ENCODE results near the gene PRPSAP2.
"Not testable (repeated sequence)": the region's sequence is repeated elsewhere in the genome, so short reads cannot be mapped to it uniquely, and the experiment has no call there.

Gene PRPSAP2

DNA sequence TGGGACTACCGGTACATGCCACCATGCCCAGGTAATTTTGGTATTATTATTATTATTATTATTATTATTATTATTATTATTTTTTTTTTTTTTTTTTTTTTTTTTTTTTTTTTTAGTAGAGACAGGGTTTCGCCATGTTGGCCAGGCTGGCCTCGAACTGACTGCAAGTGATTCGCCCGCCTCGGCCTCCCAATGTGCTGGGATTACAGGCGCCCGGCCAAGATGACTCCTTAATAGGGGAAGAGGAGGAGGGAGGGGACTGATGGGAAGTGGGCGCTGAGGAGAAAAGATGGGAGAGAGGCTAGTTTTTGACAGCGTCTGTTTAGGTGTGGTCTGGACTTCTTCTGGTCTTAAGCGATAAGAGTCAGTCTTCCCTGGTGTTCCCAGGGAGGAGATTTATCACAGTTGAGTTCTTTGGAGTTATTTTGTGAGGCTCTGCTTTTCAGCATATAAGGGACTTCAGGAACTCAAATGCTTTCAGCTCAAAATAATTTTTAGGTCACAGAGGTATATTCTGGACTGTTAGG, 59.6 kb downstream of the PRPSAP2 start:
- DNase-seq (ENCODE audit: low read depth): peak; percentile 37
- no peak for TF ChIP-seq CTCF (conservative IDR thresholded peaks at IDR 0.05; ENCODE audit: control insufficient read depth, insufficient read depth, low read depth, low read length)
- H3K4me3 ChIP-seq (ENCODE audit: control insufficient read depth, low read depth, low read length): no peak overlapping the region

- DNase-seq (ENCODE audit: low read depth): no peak
- TF ChIP-seq CTCF (conservative IDR thresholded peaks at IDR 0.05; ENCODE audit: control insufficient read depth, insufficient read depth, low read depth, low read length): no peak
- H3K4me3 ChIP-seq (ENCODE audit: control insufficient read depth, low read depth, low read length): no peak overlapping the region
Observed at GRCh38 chr17:18919963-18920362, 62.0 kb downstream of the PRPSAP2 start.

GRCh38 chr17:18920911-18921441, 63.0 kb downstream of the PRPSAP2 start:
- DNase-seq (ENCODE audit: low read depth): peak; percentile 34
- TF ChIP-seq CTCF (conservative IDR thresholded peaks at IDR 0.05; ENCODE audit: control insufficient read depth, insufficient read depth, low read depth, low read length): no peak
- no peak overlapping the region for H3K4me3 ChIP-seq (ENCODE audit: control insufficient read depth, low read depth, low read length)

- H3K4me3 ChIP-seq (ENCODE audit: control insufficient read depth, low read depth, low read length): no peak overlapping the region
- no peak for DNase-seq (ENCODE audit: low read depth)
- TF ChIP-seq CTCF (conservative IDR thresholded peaks at IDR 0.05; ENCODE audit: control insufficient read depth, insufficient read depth, low read depth, low read length): no peak
Observed at GRCh38 chr17:18921485-18921884, 63.6 kb downstream of the PRPSAP2 start.

DNA sequence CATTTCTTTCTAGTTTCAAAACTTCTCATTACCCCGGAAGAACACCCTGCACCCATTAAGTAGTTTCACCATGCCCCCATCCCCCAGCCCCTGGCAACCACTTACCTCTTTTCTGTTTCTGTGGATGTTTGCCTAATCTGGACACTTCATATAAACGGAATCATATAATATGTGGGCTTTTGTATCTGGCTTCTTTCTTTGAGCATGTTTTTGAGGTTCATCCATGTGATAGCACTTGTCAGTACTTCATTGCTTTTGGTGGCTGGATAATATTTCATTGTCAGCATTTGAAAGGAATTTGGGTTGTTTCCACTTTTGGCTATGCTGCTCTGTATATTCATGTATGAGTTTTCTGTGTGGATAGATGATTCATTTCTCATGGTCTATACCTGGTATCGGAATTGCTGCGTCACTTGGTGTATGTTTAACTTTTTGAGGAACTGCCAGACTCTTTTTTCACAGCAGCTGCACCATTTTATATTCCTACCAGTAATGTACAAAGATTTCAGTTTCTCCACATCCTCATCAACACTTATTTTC, 64.1 kb downstream of the PRPSAP2 start:
- DNase-seq (ENCODE audit: low read depth): peak; percentile 27
- no peak overlapping the region for H3K4me3 ChIP-seq (ENCODE audit: control insufficient read depth, low read depth, low read length)
- TF ChIP-seq CTCF (conservative IDR thresholded peaks at IDR 0.05; ENCODE audit: control insufficient read depth, insufficient read depth, low read depth, low read length): no peak

- H3K4me3 ChIP-seq (ENCODE audit: control insufficient read depth, low read depth, low read length); DNase-seq (ENCODE audit: low read depth): not testable (repeated sequence)
Observed at GRCh38 chr17:18922596-18922995, 64.7 kb downstream of the PRPSAP2 start.

GRCh38 chr17:18925187-18925586, 67.3 kb downstream of the PRPSAP2 start:
- DNase-seq (ENCODE audit: low read depth): no peak
- no peak for TF ChIP-seq CTCF (conservative IDR thresholded peaks at IDR 0.05; ENCODE audit: control insufficient read depth, insufficient read depth, low read depth, low read length)
- no peak overlapping the region for H3K4me3 ChIP-seq (ENCODE audit: control insufficient read depth, low read depth, low read length)
